ENCODE data around the gene ZNF768. TPM values are rescaled to one million over a fixed set of nuclear protein-coding genes. Genes with fewer than 3 reads are reported as not detected.

ZNF768 gene
- total and polyA plus RNA-seq, 2 of the 13 experiments (the other 11 are each of a cell fraction or from before 2014, with no cell fraction given), result 26.7 to 34.4 TPM

GRCh38 chr16:30526823-30527634, 663 bp upstream of the ZNF768 start (continued):
- TF ChIP-seq SNAPC4 (CRISPR knock-in tag; IDR thresholded peaks at IDR 0.05), result 0 out of 2 replicates have a peak, but pooled peaks have one; percentile 40
- no peak for TF ChIP-seq ATF7 (IDR thresholded peaks at IDR 0.05)
- TF ChIP-seq ATF7 (CRISPR knock-in tag; IDR thresholded peaks at IDR 0.05), result no peak
- TF ChIP-seq MZF1 (CRISPR knock-in tag; IDR thresholded peaks at IDR 0.05; ENCODE audit: borderline replicate concordance), result peak; percentile 73; the same call in 1 of the 2 replicates
- TF ChIP-seq ZNF230 (CRISPR knock-in tag; IDR thresholded peaks at IDR 0.05), result peak; percentile 7; the same call in 1 of the 2 replicates
- TF ChIP-seq, protein P1, sequence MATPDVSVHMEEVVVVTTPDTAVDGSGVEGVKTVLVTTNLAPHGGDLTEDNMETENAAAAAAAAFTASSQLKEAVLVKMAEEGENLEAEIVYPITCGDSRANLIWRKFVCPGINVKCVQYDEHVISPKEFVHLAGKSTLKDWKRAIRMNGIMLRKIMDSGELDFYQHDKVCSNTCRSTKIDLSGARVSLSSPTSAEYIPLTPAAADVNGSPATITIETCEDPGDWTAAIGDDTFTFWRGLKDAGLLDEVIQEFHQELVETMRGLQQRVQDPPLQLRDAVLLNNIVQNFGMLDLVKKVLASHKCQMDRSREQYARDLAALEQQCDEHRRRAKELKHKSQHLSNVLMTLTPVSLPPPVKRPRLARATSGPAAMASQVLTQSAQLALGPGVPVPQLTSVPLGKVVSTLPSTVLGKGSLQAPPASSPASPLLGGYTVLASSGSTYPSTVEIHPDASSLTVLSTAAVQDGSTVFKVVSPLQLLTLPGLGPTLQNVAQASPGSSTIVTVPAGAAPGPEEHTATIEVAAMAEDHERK (CRISPR knock-in tag; IDR thresholded peaks at IDR 0.05; ENCODE audit: low read depth), result no peak
- TF ChIP-seq NR3C1 (CRISPR knock-in tag; IDR thresholded peaks at IDR 0.05), result no peak
- no peak for TF ChIP-seq HHEX (CRISPR knock-in tag; IDR thresholded peaks at IDR 0.05)
- TF ChIP-seq ZBTB40 (IDR thresholded peaks at IDR 0.05), result peak; percentile 56; the same call in 1 of the 2 replicates
- TF ChIP-seq ZBTB40 (CRISPR knock-in tag; IDR thresholded peaks at IDR 0.05), result no peak
- TF ChIP-seq FOXM1 (CRISPR knock-in tag; IDR thresholded peaks at IDR 0.05), result no peak; the same call in 1 of the 2 replicates
- TF ChIP-seq ZNF501 (CRISPR knock-in tag; IDR thresholded peaks at IDR 0.05), result peak; percentile 86
- TF ChIP-seq ZNF652 (CRISPR knock-in tag; IDR thresholded peaks at IDR 0.05; ENCODE audit: borderline replicate concordance, low read depth), result peak; percentile 93

Measured in HepG2 (cell line).